Stimulated activated CD4-positive, alpha-beta T cell treated with anti-CD3 and anti-CD28 coated beads, Interleukin-2, amount 100 ng/mL, for 48 hours (primary cell): ENCODE data around the gene RNF187.
"Not testable (repeated sequence)": the region's sequence is repeated elsewhere in the genome, so short reads cannot be mapped to it uniquely, and the experiment has no call there.

Experiments used
- DNase-seq, 2 donors: peaks; one replicate each; pipeline ENCODE4 v3.0.0-alpha.2; 2020

RNF187 gene

DNA sequence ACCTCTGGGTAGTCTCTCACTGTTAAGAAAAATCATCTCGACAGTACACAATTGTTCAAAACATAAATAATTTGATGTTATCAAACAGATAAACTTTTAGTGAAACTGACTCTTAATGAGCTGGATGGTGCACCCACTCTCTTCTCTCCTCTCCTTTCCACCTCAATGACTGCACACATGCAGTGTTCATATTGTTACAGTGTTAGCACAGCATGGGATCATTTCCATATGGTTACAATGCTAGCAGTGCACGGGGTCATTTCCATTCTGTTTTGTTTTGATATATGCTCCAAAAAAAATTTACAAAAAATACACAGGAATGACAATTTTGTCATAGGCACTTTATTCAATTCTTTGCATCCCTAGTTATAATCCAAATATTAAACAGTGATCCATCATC, 26.4 kb upstream of the RNF187 start:
- DNase-seq = no peak

- DNase-seq = no peak
Measured at GRCh38 chr1:228462560-228462959, 24.6 kb upstream of the RNF187 start.

GRCh38 chr1:228463009-228463558, 24.1 kb upstream of the RNF187 start:
- DNase-seq = no peak

DNA sequence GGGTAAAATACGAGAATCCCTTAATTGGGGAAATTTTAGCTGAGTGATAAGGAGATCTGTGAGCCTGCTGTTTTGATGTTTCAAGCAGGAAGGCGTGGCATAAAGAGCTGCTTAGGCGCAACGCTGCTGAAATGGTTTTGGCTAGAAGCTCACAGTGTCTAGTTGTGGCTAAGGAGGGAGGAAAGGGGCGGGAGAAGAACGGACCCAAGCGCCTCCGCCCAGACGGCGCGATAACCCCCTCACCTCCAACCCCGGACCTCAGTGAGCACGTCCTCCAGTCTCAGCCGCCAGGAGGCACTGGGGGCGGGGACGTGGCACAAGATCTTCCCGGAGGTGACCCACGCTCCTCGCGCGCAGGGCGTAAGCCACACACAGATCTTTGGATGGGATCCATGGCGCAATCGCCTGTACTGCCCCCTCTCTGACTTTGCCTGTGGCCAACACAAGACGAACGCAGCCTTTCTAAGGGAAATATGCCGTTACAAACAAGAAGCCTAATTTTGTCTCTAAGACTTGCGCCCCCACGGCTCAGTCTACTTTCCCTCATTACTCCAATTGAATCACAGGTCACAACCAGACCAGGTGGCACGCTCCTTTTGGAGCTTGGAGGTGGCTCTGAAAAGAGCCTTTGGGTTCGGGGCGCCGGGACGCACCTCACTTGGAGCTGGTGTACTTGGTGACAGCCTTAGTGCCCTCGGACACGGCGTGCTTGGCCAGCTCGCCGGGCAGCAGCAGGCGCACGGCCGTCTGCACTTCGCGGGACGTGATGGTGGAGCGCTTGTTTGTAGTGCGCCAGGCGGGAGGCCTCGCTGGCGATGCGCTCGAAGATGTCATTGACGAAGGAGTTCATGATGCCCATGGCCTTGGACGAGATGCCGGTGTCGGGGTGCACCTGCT, 23.4 kb upstream of the RNF187 start:
- peak; percentile 53 to 60 for DNase-seq

DNA sequence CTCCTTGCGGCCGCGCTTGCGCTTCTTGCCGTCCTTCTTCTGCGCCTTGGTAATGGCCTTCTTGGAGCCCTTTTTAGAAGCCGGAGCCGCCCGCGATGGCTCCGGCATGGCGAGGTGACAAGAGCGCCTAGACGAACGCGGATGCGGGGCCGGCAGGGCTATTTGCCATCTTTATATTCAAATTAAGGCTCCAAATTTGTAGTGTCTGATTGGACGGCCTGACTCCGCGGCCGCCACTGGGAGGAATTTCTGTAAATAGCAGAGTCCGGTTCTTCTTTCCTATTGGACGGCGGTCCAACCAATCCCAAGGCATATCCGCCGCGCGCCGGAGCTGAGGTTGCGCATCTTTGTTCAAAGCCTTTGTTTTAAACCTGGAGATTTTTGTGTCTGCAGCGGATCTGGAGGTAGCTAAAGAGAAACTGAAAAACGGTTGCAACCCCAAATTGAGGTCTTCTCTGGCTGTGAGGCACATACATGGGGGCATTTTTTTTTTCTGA, 22.6 kb upstream of the RNF187 start:
- peak; percentile 79 to 82 for DNase-seq

- DNase-seq = no peak
Measured at GRCh38 chr1:228465141-228465540, 22.0 kb upstream of the RNF187 start.

GRCh38 chr1:228465571-228466146, 21.5 kb upstream of the RNF187 start:
- DNase-seq = no peak

- not testable (repeated sequence) for DNase-seq
Measured at GRCh38 chr1:228468188-228468587, 19.0 kb upstream of the RNF187 start.

DNA sequence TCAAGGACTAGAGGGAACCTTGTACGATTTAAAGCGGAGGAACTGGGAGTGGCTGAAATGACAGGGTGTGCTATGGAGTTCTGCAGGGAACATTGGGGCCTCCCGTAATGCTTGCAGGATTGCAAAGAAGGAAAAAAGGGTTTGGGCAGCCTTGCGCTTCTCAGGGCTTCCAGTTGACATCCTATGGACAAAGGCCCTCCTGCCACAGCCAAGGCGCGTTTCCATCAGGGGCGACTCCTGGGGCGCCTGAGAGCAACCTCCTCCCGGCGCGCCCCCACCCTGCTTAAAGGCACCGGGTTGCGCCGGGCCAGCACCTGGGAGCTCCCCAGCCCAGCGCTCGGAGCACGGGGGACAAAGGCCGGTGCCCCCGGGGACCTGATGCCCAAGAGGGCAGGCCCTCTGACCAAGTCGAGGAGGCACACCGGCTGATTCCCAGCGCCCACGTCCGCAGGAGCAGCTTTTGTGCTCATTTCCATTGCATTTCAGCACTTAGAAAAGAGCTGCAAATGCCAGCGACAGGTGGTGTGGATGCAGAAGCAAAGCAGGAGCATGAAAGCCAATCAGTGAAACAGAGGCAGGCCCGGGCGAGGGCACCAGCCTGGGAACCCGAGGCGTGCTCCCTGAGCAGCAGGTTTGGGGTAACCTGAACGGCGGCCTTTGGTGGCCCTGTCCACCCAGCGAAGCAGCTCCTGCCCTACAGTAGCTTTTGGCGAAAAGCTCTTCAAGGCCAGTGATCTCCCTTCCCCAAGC, 17.6 kb upstream of the RNF187 start:
- DNase-seq = no peak

GRCh38 chr1:228471154-228471761, 15.9 kb upstream of the RNF187 start:
- no peak for DNase-seq

DNA sequence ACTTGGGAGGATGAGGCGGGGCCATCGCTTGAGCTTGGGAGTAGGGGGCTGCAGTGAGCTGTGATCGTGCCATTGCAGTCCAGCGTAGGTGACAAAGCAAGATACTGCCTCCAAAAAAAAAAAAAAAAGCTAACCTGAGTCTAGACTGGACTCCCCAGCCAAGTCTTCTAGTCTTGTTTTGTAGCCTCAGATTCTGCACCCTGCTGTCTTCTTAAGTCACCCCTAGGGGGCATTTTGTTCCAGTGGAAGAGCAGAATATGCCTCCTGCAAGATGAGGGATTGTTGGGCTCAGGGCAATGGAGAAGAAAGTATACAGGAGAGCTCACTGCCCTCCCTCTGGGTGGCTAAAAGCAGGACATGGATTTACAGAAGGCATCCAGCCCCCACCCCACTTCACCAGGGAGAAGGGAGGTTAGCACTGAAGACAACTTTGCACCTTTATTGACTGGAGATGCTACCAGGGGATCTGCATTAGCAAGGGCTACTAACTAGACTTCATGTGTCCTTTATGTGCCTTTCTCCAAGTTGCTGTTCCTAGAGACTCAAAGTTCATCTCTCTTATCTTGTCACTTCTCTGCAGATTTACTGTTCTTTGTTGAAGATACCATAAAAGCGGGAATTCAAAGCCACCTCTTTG, 15.3 kb upstream of the RNF187 start:
- DNase-seq = no peak

DNA sequence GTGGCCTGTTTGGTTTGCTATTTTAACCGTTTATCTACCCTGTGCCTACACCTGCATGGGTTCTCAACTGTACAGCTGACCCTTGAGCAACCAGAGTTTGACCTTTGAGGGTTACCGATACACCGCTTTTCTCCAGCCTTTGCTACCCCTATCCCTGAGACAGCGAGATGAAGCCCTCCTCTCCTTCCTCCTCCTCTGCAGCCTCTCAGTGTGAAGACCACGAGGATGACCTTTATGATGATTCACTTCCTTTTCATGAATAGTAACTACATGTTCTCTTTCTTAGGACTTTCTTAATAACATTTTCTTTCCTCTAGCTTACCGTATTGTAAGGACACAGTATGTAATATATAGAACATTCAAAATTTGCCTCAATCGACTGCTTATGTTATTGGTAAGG, 14.5 kb upstream of the RNF187 start:
- no peak for DNase-seq

- DNase-seq = no peak
Measured at GRCh38 chr1:228474507-228474906, 12.7 kb upstream of the RNF187 start.

DNA sequence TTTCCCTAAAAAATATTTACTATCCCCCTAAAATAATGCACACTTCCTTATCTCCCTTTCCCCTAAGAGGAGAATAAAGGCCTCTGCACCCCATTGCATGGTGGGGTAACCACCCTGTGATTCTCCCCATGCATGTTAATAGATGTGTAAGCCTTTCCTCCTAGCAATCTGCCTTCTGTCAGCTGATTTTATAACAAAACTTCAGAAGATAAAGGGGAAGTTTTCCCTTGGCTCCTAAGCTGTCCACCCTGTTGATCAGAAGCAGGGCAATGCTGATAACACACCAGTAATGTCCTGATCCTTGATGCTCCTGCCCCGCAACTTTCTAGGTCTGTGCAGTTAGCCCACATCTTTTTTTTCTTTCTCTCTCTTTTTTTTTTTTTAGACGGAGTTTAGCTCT, 11.4 kb upstream of the RNF187 start:
- DNase-seq = no peak

DNA sequence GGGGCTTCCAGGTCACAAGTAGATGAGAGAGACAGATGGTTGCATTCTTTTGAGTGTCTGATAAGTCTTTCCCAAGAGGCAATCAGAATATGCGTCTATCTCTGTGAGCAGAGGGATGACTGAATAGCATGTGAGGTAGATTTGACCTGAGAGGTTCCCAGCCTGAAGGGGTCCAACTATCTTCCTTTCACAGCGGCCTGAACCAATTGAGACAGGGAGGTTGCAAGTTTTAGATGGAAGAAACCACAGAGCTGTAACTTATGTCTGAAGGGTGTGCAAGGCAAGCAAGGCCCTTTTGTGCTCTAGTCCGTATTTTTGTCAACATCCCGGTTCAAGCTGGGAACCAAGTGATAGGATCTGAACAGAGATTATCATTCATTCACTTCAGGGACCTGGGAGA, 9.9 kb upstream of the RNF187 start:
- no peak for DNase-seq

DNA sequence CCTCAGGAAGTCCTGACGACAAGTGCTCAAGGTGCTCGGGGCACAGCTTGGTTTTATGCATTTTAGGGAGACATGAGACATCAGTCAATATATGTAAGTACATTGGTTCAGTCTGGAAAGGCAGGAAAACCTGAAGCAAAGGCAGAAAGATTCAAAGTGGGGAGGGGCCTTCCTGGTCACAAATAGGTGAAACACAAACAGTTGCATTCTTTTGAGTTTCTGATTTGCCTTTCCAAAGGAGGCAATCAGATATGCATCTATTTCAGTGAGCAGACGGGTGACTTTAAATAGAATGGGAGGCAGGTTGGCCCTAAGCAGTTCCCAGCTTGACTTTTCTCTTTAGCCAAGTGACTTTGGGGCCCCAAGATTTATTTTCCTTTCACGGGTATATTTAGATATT, 8.9 kb upstream of the RNF187 start:
- no peak for DNase-seq

DNA sequence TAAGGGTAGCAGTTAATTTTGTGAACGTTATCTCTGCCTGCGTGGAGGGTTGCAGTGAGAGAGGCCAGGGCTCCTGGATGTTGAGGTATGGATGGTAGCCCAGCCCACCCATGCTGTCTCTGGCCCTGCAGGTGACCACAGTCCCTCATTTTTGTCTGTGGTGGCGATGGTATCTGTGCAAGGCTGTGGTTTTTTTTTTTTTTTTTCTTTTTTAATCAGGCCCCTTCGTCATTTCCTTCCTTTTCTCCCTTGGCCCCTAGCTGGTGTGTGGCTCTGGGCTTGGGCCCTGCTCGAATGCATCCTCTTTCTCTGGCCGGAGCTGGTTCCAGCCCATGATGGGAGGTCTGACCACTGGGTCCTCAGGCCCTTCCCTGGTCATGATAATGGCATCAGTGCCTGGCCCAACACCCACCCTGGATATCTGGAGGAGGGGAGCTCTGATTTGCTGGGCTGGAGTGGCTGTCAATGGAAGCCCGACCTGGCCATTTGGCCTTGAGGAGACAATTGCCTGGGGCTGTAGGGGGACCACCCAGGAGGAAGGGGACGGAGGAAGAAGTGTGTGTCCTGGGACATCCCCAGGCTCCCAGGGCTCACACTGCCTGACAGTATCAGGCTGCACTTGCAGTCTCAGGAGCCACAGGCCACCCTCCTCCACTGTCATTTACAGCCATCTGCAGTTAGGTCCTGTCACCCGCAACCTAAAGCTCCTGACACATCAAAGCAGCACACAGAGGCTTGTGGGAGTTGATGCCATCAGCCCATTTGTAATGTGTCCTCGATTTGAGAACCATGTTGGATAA, 8.1 kb upstream of the RNF187 start:
- no peak for DNase-seq

- no peak for DNase-seq
Measured at GRCh38 chr1:228483789-228484188, 3.4 kb upstream of the RNF187 start.

GRCh38 chr1:228486596-228487335, 416 bp upstream of the RNF187 start:
- DNase-seq = peak; percentile 80 to 83

GRCh38 chr1:228488125-228488817, 1.1 kb downstream of the RNF187 start:
- no peak for DNase-seq
